GM18502 (cell line): ENCODE measurements around the gene SLC28A1.
"Not testable (repeated sequence)": the region's sequence is repeated elsewhere in the genome, so short reads cannot be mapped to it uniquely, and the experiment has no call there.

ENCODE experiments used
- ATAC-seq: cut with Tn5 transposase; IDR thresholded peaks from one replicate; pipeline ENCODE4 v1.9.1; 2021; ENCODE audit warnings: mild to moderate bottlenecking; ENCODE audit not compliant: unreplicated experiment, poor library complexity

Gene SLC28A1

DNA sequence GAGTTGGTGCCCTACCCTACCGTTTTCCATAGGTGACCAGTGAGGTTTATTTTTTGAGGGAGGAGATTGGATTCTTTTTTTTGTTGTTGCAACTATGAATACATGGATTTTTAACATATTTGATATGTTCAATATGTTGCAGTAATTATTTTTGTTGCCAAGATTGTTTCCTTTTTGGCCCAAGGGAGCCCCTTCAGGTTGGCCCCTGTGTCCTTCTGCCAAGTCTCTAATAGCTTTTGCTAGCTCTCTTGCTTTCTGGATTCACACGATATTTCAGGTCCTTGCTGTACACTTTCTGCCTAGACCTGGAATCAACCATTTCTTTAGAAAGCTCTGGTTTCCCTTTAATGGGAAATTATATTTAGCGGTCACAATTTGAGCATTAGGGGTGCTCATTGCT is 22.7 kb upstream of the SLC28A1 start:
- ATAC-seq = no peak

- ATAC-seq = no peak
These were observed 22.1 kb upstream of the SLC28A1 start for GRCh38 chr15:84862214-84862975.

- ATAC-seq = no peak
These were observed 20.7 kb upstream of the SLC28A1 start for GRCh38 chr15:84863565-84864443.

DNA sequence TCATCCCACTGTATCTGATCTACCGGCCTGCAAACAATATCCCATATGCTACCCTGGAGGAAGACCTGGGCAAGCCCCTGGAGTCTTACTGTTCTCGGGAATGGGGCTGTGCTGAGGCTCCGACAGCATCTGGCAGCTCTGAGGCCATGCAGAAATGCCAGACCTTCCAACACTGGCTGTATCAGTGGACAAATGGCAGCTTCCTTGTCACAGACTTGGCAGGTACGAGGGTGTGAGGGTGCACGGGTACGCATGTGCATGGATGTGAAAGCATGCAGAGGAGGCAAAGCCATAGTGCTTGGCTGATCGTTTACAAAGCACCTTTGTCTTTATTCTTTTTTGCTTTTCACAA is 20.0 kb upstream of the SLC28A1 start:
- no peak for ATAC-seq

DNA sequence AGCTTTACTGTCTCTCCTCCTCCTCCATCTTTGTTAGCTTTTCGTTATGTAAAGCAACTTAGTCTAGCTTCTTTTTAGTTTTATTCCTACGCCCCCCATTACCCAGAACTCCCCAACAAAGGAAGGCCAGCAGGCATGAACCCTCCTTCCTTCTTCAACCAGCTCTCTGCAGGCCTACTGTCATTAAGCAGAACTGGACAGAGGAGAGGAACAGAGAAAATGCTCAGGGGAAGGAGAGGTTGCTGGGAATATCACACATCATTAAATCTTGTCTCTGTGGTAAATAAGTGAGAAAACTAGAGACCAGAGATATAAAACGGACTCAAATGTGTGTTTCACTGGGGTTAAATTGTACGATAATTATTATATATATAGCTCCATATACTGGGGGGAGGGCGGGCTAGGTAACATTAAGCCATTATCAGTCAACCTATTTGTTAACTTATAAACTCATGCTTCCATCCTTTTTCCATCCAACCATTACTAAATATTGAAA is 19.3 kb upstream of the SLC28A1 start:
- ATAC-seq = no peak

DNA sequence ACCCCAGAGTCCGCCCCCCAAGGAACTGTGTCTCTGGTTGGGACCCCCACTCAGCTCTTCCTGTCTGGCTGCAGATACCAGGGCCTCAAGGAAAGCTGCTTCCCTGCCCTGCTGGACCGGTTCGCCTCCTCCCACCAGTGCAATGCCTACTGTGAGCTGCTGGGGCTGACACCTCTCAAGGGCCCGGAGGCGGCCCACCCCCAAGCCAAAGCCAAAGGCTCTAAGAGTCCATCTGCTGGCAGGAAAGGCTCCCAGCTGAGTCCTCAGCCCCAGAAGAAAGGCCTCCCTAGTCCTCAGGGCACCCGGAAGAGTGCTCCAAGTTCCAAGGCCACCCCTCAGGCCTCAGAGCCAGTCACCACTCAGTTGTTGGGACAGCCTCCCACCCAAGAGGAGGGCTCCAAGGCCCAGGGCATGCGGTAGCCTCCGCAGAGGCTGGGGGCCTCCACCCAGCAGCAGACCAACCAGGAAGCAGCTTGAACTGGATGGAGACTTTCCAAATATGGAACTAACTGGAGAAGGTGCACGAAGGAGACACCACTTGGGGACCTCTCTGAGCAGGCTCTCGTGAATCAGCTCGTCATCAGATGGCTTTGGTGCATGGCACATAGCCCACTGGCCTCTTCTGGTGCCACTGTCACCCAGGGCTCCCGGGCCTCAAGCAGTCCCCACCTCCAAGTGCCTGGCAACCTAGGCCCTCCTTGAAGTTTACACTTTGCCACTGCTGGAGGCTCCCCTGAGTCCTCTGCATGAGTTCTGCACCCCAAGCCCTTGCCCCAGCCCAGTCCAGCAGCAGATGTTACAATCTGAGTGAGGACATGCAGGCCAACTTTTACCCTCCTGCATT is 16.2 kb upstream of the SLC28A1 start:
- no peak for ATAC-seq

DNA sequence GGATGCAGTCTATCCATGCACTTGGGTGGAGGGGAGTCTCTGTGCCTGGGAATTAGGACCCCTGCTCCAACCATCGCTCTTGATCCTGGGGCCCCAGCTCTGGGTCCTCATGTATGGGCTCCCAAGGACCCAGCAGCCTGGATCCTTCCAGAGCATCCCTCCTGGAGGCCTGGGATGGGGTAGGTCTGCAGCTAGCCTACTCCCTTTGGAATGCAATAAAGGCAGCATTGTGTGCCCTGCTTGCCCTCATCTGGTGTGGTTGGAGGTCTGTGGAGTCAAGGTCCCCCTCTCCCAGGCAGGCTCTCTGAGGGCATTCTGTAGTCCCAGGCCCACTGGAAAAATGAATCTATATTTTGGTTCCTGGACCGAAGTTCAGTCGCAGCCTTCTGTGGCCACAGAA is 15.0 kb upstream of the SLC28A1 start:
- ATAC-seq = no peak

DNA sequence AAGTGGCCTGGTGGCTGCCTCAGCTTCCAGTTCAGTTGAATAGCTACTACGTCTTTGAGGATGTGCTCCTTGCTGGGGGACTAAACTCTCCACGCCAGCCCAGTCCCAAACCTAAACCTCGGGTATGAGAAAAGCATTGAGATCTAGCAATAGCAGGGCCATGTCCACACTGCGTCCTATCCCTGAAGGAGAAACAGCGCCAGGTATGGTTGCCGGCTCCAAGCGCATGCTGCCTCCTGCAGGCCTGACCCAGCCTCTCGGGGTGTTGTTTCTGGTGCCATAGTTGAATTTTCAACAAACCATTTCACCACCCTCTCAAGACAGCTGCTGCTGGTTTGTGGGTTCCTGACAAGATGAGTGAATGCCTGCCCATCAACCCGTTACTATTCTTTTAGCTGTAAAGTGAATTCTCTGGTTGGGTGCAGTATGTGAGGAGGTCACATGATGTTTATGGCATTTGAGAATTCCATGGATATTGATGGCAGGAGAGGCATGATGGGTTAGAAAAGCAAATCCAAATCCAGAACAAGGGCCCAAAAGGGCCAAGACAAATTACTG is 13.0 kb upstream of the SLC28A1 start:
- ATAC-seq = no peak

DNA sequence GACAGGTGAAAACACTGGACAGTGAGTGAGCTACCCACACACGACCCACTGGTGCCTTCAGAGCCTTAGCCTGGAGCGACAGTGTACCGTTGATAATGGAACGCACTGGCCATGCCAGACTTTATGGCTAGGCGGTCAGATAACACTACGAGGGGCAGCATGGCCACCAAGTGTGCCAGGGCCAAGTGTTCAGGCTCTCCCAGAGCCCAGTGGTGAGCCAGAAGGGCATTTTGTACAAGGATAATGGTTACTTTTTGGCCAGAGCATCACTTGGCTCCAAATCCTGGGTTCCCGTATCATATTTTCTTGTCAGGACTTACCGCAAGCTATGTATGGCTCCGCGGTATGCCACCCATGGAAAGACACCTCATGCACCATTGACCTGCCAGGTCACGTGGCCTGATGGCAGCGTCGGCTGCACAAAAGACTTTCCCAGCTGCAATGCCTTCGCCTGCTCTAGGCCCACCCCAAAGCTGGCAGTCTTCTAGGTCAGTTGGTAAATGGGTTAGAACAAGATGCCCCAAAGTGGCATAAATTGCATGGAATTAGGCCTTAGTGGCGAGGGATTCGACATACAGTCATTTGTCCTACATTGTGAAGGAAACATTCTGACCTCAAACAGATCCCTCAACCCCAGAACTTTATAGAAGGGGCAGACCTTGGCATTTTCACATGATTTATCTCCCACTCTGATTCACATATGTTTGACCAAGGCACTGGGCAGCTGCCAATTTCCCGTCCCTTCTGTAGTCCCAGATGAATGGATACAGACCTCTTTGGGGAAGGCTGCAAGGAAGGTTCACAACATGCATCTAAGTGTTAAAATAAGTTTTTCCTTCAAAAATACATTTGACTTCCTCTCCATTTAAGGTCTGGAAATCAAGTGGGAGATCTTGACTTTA is 12.2 kb upstream of the SLC28A1 start:
- ATAC-seq = no peak

DNA sequence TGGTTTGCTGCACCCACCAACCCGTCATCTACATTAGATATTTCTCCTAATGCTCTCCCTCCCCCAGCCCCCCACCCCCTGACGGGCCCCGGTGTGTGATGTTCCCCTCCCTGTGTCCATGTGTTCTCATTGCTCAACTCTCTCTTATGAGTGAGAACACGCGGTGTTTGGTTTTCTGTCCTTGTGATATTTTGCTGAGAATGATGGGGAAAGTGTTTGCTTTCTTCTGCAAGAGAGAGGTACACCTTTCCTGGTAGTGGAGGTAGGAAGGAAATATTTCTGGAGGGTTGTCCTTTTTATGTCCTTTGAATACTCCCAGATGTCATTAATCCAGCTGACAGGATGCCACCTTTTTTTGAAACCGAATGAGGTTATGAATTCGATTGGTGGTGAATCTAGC is 10.5 kb upstream of the SLC28A1 start:
- no peak for ATAC-seq

- no peak for ATAC-seq
These were observed 9.3 kb upstream of the SLC28A1 start for GRCh38 chr15:84874981-84875699.

GRCh38 chr15:84876269-84876668 is 8.2 kb upstream of the SLC28A1 start:
- no peak for ATAC-seq

DNA sequence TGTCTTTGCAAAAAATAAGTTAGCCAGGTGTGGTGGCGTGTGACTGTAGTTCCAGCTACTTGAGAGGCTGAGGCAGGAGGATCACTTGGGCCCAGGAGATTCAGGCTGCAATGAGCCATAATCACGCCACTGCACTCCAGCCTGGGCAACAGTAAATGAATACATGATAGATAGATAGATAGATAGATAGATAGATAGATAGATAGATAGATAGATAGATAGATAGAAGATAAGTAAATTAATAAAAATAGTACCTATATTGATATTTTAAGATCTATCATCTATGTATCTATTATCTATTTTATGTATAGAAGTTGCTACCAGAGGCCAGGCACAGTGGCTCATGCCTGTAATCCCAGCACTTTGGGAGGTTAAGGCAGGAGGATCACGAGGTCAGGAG is 6.8 kb upstream of the SLC28A1 start:
- not testable (repeated sequence) for ATAC-seq

GRCh38 chr15:84878504-84878903 is 6.0 kb upstream of the SLC28A1 start:
- no peak for ATAC-seq

DNA sequence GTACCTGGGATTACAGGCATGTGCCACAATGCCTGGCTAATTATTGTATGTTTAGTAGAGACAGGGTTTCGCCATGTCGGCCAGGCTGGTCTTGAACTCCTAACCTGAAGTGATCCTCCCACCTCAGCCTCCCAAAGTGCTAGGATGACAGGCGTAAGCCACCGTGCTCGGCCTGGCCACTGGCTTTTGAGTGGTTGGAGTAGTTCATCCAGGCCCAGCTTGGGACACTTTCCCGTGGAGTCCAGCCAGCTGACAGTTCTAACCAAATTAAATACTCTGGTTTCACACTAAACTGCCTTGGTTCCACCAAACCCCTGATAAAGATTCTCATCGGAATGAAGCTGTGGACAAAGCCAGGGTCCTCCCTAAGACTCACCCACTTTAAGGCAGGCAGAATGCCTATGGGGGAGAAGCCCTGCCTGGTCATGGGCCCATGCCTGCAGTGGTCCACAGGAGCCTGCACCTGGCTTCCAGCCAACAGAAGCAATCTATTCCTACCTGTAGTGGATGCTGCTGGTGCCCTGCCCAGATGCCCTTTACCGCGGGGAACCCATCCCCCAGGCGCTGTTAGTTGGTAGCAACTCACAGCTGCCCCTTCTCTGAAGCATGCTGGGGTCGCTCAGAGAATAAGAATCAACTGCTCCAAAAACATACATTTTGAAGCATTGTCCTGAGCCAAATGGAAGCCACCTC is 5.2 kb upstream of the SLC28A1 start:
- ATAC-seq = no peak

DNA sequence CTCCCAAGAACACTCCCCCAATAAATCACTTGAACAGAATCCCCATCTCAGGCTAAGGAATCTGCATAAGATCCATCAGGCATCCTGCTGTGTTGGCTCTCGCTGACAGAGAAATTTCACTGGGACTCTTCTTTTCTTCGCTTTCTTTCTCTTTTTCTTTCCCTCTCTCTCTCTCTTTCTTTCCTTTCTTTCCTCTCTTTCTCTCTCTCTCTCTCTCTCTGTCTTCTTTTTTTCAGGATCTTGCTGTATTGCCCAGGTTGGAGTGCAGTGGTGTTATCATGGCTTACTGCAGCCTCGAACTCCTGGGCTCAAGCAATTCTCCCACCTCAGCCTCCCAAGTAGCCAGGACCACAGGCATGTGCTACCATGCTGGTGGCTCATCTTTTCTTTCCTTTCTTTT is 4.5 kb upstream of the SLC28A1 start:
- no peak for ATAC-seq

- no peak for ATAC-seq
These were observed 3.5 kb upstream of the SLC28A1 start for GRCh38 chr15:84880822-84881519.

DNA sequence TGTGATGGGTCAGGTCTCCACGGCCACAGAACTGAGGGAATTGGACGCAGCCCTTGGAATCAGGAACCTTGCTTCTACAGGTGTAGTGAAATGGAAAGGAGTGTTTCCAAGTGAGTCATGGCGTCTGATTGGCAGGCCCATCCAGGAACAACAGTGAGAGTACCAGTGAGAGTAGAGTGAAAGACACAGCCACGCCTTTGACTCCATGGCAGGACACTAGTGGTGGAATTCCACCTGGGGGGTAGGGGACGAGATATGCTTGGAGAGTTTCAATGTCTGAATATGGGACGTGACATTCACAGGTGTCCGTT is 3.0 kb upstream of the SLC28A1 start:
- no peak for ATAC-seq
